ENCODE measurements around the gene CYP4F22.
"Not testable (repeated sequence)": the region's sequence is repeated elsewhere in the genome, so short reads cannot be mapped to it uniquely, and the experiment has no call there.

Gene CYP4F22

DNA sequence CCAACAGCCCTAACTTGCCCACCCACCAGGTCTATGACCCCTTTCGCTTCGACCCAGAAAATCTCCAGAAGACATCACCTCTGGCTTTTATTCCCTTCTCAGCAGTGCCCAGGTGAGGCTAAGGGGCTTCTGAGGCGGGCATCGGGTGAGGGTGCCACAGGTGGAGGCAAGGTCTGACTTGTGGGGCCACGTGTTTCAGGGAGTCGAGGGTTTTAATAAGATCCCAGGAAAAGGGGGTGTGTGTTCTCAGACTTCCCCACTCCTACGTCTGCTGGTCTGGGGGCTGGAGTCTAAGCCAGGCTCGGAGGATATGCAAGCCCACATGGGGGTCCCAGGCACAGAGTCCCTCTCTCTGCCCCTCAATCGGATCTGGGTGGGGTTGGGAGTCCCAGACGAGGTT, 75.8 kb downstream of the CYP4F22 start:
- no peak for FAIRE-seq
- no peak for DNase-seq (ENCODE audit: insufficient read length, low spot score)
- no peak for TF ChIP-seq POLR2AphosphoS5 (IDR thresholded peaks at IDR 0.05; ENCODE audit: low read depth, low read length)
- TF ChIP-seq TAF1 (IDR thresholded peaks at IDR 0.05; ENCODE audit: low read depth, low read length) = no peak
- no peak for TF ChIP-seq POU2F2 (IDR thresholded peaks at IDR 0.05; ENCODE audit: low read depth, low read length)
- no peak for TF ChIP-seq POLR2A (IDR thresholded peaks at IDR 0.05; ENCODE audit: low read depth, low read length)
- no peak for TF ChIP-seq SPI1 (IDR thresholded peaks at IDR 0.05; ENCODE audit: low read depth, low read length)
- no peak for TF ChIP-seq PAX5 (IDR thresholded peaks at IDR 0.05; ENCODE audit: insufficient read depth, low read length, severe bottlenecking)

DNA sequence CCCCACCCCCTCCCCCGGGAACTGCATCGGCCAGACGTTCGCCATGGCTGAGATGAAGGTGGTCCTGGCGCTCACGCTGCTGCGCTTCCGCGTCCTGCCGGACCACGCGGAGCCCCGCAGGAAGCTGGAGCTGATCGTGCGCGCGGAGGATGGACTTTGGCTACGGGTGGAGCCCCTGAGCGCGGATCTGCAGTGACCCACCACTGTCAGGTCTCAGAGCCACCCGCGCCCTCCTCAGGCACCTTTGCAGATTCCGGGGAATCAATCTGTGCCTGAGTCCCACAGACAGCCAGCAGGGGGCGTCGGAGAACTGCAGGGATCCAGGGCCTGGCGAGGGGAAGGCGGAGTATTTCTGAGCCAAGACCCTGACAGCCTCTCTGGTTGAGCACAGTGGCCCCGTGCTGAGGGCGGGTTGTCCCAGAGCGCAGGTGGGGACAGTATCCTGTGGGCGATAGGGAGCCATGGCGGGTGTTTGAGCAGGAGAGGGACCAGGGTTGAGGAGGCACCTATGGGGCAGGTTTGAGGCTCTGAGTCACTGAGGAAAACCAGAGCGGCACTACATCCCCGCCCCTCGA, 76.3 kb downstream of the CYP4F22 start:
- FAIRE-seq (peak; percentile 23), DNase-seq (ENCODE audit: insufficient read length, low spot score) (peak; percentile 82)
- TF ChIP-seq POU2F2 (IDR thresholded peaks at IDR 0.05; ENCODE audit: low read depth, low read length) (no peak), POLR2A (IDR thresholded peaks at IDR 0.05; ENCODE audit: low read depth, low read length) (no peak), PAX5 (IDR thresholded peaks at IDR 0.05; ENCODE audit: insufficient read depth, low read length, severe bottlenecking) (no peak), TAF1 (IDR thresholded peaks at IDR 0.05; ENCODE audit: low read depth, low read length) (no peak), POLR2AphosphoS5 (IDR thresholded peaks at IDR 0.05; ENCODE audit: low read depth, low read length) (no peak), SPI1 (IDR thresholded peaks at IDR 0.05; ENCODE audit: low read depth, low read length) (no peak)

DNA sequence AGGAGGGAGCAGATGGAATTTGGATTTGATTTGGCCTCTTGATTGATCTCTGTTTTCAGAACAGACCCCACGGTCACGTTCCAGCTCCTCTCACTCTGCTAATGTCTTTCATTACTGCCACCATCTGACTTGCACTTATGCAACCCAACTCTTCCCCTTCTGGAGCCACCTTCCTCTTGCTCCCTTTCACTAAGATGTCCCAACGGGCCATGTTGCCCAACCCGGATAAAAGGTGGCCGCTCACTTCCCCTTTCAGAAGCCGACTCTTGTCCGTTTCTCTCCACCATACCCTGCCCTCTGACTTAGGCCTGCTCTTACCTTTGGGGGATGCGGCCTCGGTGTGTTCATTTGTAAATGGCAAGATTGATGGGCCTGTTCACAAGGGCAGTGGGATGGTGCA, 79.3 kb downstream of the CYP4F22 start:
- FAIRE-seq (no peak), DNase-seq (ENCODE audit: insufficient read length, low spot score) (no peak)

GRCh38 chr19:15588265-15588664, 79.9 kb downstream of the CYP4F22 start:
- no peak for FAIRE-seq

More for the DNA sequence above, 79.3 kb downstream of the CYP4F22 start:
- no peak for TF ChIP-seq POU2F2 (IDR thresholded peaks at IDR 0.05; ENCODE audit: low read depth, low read length)
- peak; percentile 51 for TF ChIP-seq SPI1 (IDR thresholded peaks at IDR 0.05; ENCODE audit: low read depth, low read length)

DNA sequence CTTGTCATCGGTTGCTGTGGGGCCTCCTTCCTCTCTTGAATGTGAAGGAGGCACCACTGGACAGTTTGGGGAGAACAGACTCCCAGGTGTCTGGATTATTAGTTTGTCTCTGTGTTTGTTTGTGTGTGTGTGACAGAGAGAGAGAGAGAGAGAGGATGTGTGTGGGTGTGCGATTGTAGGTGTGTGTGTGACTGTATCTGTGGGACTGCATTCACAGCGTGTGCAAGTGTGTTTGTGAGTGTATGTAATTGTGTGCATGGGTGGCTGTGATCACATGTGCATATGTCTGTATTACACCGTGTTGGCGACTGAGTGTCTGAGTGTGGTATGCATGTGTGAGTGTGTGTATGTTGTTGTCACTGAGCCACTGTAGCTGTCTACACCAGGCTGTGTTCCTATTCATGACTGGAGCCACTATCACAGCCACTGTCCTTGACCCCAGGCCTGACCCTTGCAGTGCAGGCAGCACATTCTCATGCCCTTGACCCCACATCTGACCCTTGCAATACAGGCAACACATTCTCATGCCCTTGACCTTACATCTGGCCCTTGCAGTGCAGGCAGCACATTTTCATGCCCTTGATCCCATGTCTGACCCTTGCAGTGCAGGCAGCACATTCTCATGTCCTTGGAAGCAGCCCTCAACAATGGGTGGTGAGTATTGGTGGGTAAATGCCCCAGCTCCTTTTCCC, 81.6 kb downstream of the CYP4F22 start:
- DNase-seq (ENCODE audit: insufficient read length, low spot score) (no peak), FAIRE-seq (no peak)
- TF ChIP-seq POU2F2 (IDR thresholded peaks at IDR 0.05; ENCODE audit: low read depth, low read length) (no peak), PAX5 (IDR thresholded peaks at IDR 0.05; ENCODE audit: insufficient read depth, low read length, severe bottlenecking) (no peak), SPI1 (IDR thresholded peaks at IDR 0.05; ENCODE audit: low read depth, low read length) (no peak), POLR2AphosphoS5 (IDR thresholded peaks at IDR 0.05; ENCODE audit: low read depth, low read length) (no peak), TAF1 (IDR thresholded peaks at IDR 0.05; ENCODE audit: low read depth, low read length) (no peak), POLR2A (IDR thresholded peaks at IDR 0.05; ENCODE audit: low read depth, low read length) (no peak)

More at GRCh38 chr19:15588265-15588664, 79.9 kb downstream of the CYP4F22 start:
- TF ChIP-seq POLR2AphosphoS5 (IDR thresholded peaks at IDR 0.05; ENCODE audit: low read depth, low read length) (no peak), POU2F2 (IDR thresholded peaks at IDR 0.05; ENCODE audit: low read depth, low read length) (no peak), SPI1 (IDR thresholded peaks at IDR 0.05; ENCODE audit: low read depth, low read length) (no peak), PAX5 (IDR thresholded peaks at IDR 0.05; ENCODE audit: insufficient read depth, low read length, severe bottlenecking) (no peak), TAF1 (IDR thresholded peaks at IDR 0.05; ENCODE audit: low read depth, low read length) (no peak), POLR2A (IDR thresholded peaks at IDR 0.05; ENCODE audit: low read depth, low read length) (no peak)
- no peak for DNase-seq (ENCODE audit: insufficient read length, low spot score)

DNA sequence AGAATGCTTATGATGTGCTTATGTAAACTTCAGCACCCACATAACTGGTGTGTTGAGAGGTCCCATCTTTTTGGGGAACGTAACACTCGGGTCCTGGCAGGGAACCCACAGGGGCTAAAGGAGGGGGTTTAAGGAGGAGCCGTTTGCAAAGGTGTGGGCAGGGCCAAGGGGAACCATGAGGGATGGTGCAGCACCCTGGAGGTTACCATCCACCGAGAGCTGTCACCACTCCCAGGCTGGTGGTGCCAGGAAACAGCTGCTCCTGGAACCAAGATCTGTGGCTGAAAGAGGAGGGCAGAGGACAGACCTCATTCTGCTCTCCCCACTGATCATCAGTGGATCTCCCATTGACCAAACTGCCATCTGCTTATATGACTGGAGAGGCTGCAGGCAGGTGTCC, 83.5 kb downstream of the CYP4F22 start:
- FAIRE-seq = no peak
- no peak for TF ChIP-seq TAF1 (IDR thresholded peaks at IDR 0.05; ENCODE audit: low read depth, low read length)
- DNase-seq (ENCODE audit: insufficient read length, low spot score) = no peak

DNA sequence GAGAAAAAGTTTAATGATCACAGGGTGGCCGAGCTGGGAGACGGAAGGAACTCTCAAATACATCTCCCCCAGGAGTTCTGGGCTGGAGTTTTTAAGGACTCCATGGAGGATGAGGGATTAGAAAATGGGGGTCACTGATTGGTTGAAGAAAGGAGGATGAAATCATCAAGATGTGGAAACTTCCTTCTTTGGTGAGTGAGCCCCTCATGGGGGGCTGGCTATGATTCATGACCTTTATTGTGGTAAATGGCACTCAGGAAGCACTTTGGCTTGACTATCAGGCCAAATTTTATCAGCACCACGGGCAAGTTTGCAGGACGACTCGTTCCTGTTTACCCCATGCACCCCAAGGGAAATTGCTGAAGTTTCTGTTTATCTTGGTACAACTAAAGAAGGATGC, 84.2 kb downstream of the CYP4F22 start:
- DNase-seq (ENCODE audit: insufficient read length, low spot score); FAIRE-seq: not testable (repeated sequence)

GRCh38 chr19:15593766-15594165, 85.4 kb downstream of the CYP4F22 start:
- not testable (repeated sequence) for FAIRE-seq; DNase-seq (ENCODE audit: insufficient read length, low spot score)

GRCh38 chr19:15595069-15595468, 86.7 kb downstream of the CYP4F22 start:
- FAIRE-seq = no peak
- no peak for DNase-seq (ENCODE audit: insufficient read length, low spot score)
- TF ChIP-seq PAX5 (IDR thresholded peaks at IDR 0.05; ENCODE audit: insufficient read depth, low read length, severe bottlenecking) (no peak), POLR2A (IDR thresholded peaks at IDR 0.05; ENCODE audit: low read depth, low read length) (no peak), TAF1 (IDR thresholded peaks at IDR 0.05; ENCODE audit: low read depth, low read length) (no peak), POLR2AphosphoS5 (IDR thresholded peaks at IDR 0.05; ENCODE audit: low read depth, low read length) (no peak), POU2F2 (IDR thresholded peaks at IDR 0.05; ENCODE audit: low read depth, low read length) (no peak), SPI1 (IDR thresholded peaks at IDR 0.05; ENCODE audit: low read depth, low read length) (no peak)
